SU-DHL-6 (cell line): ENCODE data around the gene UTP20.

ENCODE experiments used
- H2AFZ ChIP-seq: fragments of 200-600 bp; sonication (generic); 2 replicates; pipeline ENCODE4 v1.6.1; 2014; ENCODE audit warnings: low read depth, mild to moderate bottlenecking, moderate library complexity, mixed read lengths, antibody characterized with exemption, low read length; ENCODE audit not compliant: severe bottlenecking
- H3F3A ChIP-seq: fragments of 200-600 bp; shearing (Covaris generic); 2 replicates; pipeline ENCODE4 v1.6.0; 2016; ENCODE audit warnings: antibody characterized with exemption, mild to moderate bottlenecking; ENCODE audit not compliant: insufficient read depth
- H3K27ac ChIP-seq: fragments of 200-600 bp; sonication (generic); 2 replicates; pipeline ENCODE4 v1.5.1; 2016; ENCODE audit warnings: low read depth, mild to moderate bottlenecking, low read length, moderate library complexity, mixed read lengths
- H3K27me3 ChIP-seq: fragments of 200-600 bp; sonication (generic), shearing (Covaris generic); 2 replicates; pipeline ENCODE4 v1.6.0; 2014; ENCODE audit warnings: mild to moderate bottlenecking, low read length
- H3K36me3 ChIP-seq: fragments of 200-600 bp; sonication (generic); 2 replicates; pipeline ENCODE4 v1.6.1; 2014; ENCODE audit warnings: mild to moderate bottlenecking, low read length, mixed read lengths
- H3K4me2 ChIP-seq: fragments of 300-600, 200-600 bp; shearing (Covaris generic), sonication (generic); 2 replicates; pipeline ENCODE4 v1.6.0; 2014; ENCODE audit warnings: low read length, low read depth, mild to moderate bottlenecking; ENCODE audit not compliant: poor library complexity, severe bottlenecking
- H3K4me3 ChIP-seq: fragments of 200-600 bp; sonication (generic); 2 replicates; pipeline ENCODE4 v1.5.1; 2014; ENCODE audit warnings: antibody characterized with exemption, low read length, mild to moderate bottlenecking, mixed read lengths; ENCODE audit not compliant: insufficient read depth, poor library complexity, severe bottlenecking
- H3K79me2 ChIP-seq: fragments of 200-600 bp; sonication (generic); 2 replicates; pipeline ENCODE4 v1.6.1; 2014; ENCODE audit warnings: mild to moderate bottlenecking, low read length, moderate library complexity; ENCODE audit not compliant: insufficient read depth
- H3K9ac ChIP-seq: fragments of 200-600 bp; sonication (generic); 2 replicates; pipeline ENCODE4 v1.7.0; 2014; ENCODE audit warnings: mild to moderate bottlenecking, low read length
- H3K9me2 ChIP-seq: fragments of 200-600 bp; sonication (generic); replicated peaks from 2 replicates; pipeline ENCODE4 v1.6.1; 2014; ENCODE audit warnings: low read length; ENCODE audit not compliant: insufficient read depth
- H3K9me3 ChIP-seq: fragments of 200-600 bp; sonication (generic); 2 replicates; pipeline ENCODE4 v1.6.1; 2014; ENCODE audit warnings: low read length, mixed read lengths; ENCODE audit not compliant: insufficient read depth
- H4K20me1 ChIP-seq: fragments of 200-600 bp; sonication (generic); 2 replicates; pipeline ENCODE4 v1.6.1; 2014; ENCODE audit warnings: low read depth, mild to moderate bottlenecking, antibody characterized with exemption, low read length, moderate library complexity, mixed read lengths
- EZH2phosphoT487 ChIP-seq: fragments of 200-600 bp; sonication (generic), shearing (Covaris generic); conservative IDR thresholded peaks from 2 replicates; pipeline ENCODE4 v1.6.1; 2018; ENCODE audit warnings: mild to moderate bottlenecking, antibody characterized with exemption, low read length, moderate library complexity, mixed read lengths
- TF ChIP-seq, protein P1 (sequence below): fragments of 200-600 bp; sonication (generic); IDR thresholded peaks from one replicate; pipeline ENCODE4 v1.5.1; 2017; ENCODE audit warnings: antibody characterized with exemption, mild to moderate bottlenecking, low read length, moderate library complexity; ENCODE audit not compliant: insufficient read depth, poor library complexity, severe bottlenecking

Gene UTP20

GRCh38 chr12:101243074-101243473 is 36.8 kb upstream of the UTP20 start:
- no peaks in the 10 kb centered on the region for H3K27me3 ChIP-seq
- no peaks in the 10 kb centered on the region for H3K9me2 ChIP-seq
- no peak overlapping the region for H2AFZ ChIP-seq
- no peak overlapping the region for H3K4me3 ChIP-seq
- no peak overlapping the region for H3K27ac ChIP-seq
- H3K9me3 ChIP-seq, result peaks cover 7% of the 10 kb centered on the region; the same call in 1 of the 2 replicates
- H3K79me2 ChIP-seq, result no peaks in the 10 kb centered on the region
- no peak overlapping the region for H3K4me2 ChIP-seq
- TF ChIP-seq EZH2phosphoT487, result no peak
- TF ChIP-seq, protein P1, sequence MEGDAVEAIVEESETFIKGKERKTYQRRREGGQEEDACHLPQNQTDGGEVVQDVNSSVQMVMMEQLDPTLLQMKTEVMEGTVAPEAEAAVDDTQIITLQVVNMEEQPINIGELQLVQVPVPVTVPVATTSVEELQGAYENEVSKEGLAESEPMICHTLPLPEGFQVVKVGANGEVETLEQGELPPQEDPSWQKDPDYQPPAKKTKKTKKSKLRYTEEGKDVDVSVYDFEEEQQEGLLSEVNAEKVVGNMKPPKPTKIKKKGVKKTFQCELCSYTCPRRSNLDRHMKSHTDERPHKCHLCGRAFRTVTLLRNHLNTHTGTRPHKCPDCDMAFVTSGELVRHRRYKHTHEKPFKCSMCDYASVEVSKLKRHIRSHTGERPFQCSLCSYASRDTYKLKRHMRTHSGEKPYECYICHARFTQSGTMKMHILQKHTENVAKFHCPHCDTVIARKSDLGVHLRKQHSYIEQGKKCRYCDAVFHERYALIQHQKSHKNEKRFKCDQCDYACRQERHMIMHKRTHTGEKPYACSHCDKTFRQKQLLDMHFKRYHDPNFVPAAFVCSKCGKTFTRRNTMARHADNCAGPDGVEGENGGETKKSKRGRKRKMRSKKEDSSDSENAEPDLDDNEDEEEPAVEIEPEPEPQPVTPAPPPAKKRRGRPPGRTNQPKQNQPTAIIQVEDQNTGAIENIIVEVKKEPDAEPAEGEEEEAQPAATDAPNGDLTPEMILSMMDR, result no peak
- H4K20me1 ChIP-seq, result no peaks in the 10 kb centered on the region
- no peaks in the 10 kb centered on the region for H3K36me3 ChIP-seq
- H3K9ac ChIP-seq, result no peak overlapping the region
- no peaks in the 10 kb centered on the region for H3F3A ChIP-seq

GRCh38 chr12:101243616-101244015 is 36.3 kb upstream of the UTP20 start:
- Histone ChIP-seq H3F3A (no peaks in the 10 kb centered on the region), H3K9ac (no peak overlapping the region), H3K27me3 (no peaks in the 10 kb centered on the region), H3K36me3 (no peaks in the 10 kb centered on the region), H4K20me1 (no peaks in the 10 kb centered on the region), H3K4me3 (no peak overlapping the region), H3K79me2 (no peaks in the 10 kb centered on the region), H3K9me3 (peaks cover 7% of the 10 kb centered on the region; the same call in 1 of the 2 replicates), H3K27ac (no peak overlapping the region), H3K4me2 (no peak overlapping the region), H2AFZ (no peak overlapping the region), H3K9me2 (no peaks in the 10 kb centered on the region)
- TF ChIP-seq, protein P1, result no peak

DNA sequence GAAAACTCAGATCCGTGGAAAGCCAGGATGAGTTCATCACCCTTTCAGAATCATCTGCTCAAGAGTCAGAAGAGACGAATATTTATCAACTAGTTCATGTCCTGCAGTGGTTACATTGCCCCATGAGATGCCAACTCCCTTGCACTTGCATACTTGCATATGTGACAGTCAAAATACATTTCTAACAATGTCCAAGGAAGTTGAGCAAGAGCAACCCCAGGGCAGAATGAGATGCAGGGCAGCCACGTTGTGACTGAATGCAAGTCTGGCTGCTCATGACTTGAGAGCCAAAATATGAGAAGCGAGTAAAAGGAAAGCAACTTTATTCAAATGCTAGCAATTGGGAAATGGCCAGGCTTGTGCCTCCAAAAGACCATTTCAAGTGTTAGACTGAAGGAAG is 23.6 kb upstream of the UTP20 start:
- H3K9ac ChIP-seq, result no peak overlapping the region
- no peak overlapping the region for H2AFZ ChIP-seq
- H3K9me2 ChIP-seq, result no peaks in the 10 kb centered on the region
- H3K36me3 ChIP-seq, result no peaks in the 10 kb centered on the region
- no peak overlapping the region for H3K4me2 ChIP-seq
- no peaks in the 10 kb centered on the region for H3F3A ChIP-seq
- H3K9me3 ChIP-seq, result no peaks in the 10 kb centered on the region
- no peaks in the 10 kb centered on the region for H4K20me1 ChIP-seq
- no peak overlapping the region for H3K27ac ChIP-seq
- H3K27me3 ChIP-seq, result no peaks in the 10 kb centered on the region
- TF ChIP-seq, protein P1, result no peak
- no peak for TF ChIP-seq EZH2phosphoT487
- H3K4me3 ChIP-seq, result no peak overlapping the region
- no peaks in the 10 kb centered on the region for H3K79me2 ChIP-seq
